BLaER1 (cell line): ENCODE measurements around the gene GNL1.

Experiments
- H3K27ac ChIP-seq: shearing (Covaris generic); formaldehyde crosslinking; 2 replicates; pipeline ENCODE4 v1.8.1; 2022
- H3K27me3 ChIP-seq: shearing (Covaris generic); formaldehyde crosslinking; 2 replicates; pipeline ENCODE4 v1.8.1; 2022
- H3K36me3 ChIP-seq: shearing (Covaris generic); formaldehyde crosslinking; 2 replicates; pipeline ENCODE4 v1.8.1; 2022
- H3K4me1 ChIP-seq: shearing (Covaris generic); formaldehyde crosslinking; 2 replicates; pipeline ENCODE4 v1.8.1; 2022
- H3K4me2 ChIP-seq: shearing (Covaris generic); formaldehyde crosslinking; 2 replicates; pipeline ENCODE4 v1.8.1; 2022
- H3K4me3 ChIP-seq: shearing (Covaris generic); formaldehyde crosslinking; 2 replicates; pipeline ENCODE4 v1.8.1; 2022
- H3K9ac ChIP-seq: shearing (Covaris generic); formaldehyde crosslinking; 2 replicates; pipeline ENCODE4 v1.8.1; 2022
- H3K9me3 ChIP-seq: shearing (Covaris generic); formaldehyde crosslinking; 2 replicates; pipeline ENCODE4 v1.8.1; 2022
- H4K20me1 ChIP-seq: shearing (Covaris generic); formaldehyde crosslinking; 2 replicates; pipeline ENCODE4 v1.8.1; 2022
- Cebpa-rat ChIP-seq: shearing (Covaris generic); IDR thresholded peaks from 2 replicates; pipeline ENCODE4 v1.8.1; 2022

GNL1 gene

GRCh38 chr6:30570740-30571074 lies 14.4 kb upstream of the GNL1 start:
- H3K9me3 ChIP-seq, result no peaks in the 10 kb centered on the region
- peak overlapping the region; percentile 91 for H3K27ac ChIP-seq
- H3K36me3 ChIP-seq, result peaks cover 30% of the 10 kb centered on the region
- H3K4me2 ChIP-seq, result peak overlapping the region; percentile 92
- H4K20me1 ChIP-seq, result peaks cover 43% of the 10 kb centered on the region
- no peaks in the 10 kb centered on the region for H3K27me3 ChIP-seq
- no peak for TF ChIP-seq Cebpa-rat
- H3K4me3 ChIP-seq, result peak overlapping the region; percentile 75
- peak overlapping the region; percentile 91 for H3K9ac ChIP-seq
- peaks cover 40% of the 10 kb centered on the region for H3K4me1 ChIP-seq

- H3K27me3 ChIP-seq, result no peaks in the 10 kb centered on the region
- H3K4me2 ChIP-seq, result peak overlapping the region; percentile 92
- H3K9me3 ChIP-seq, result no peaks in the 10 kb centered on the region
- peak overlapping the region; percentile 75 for H3K4me3 ChIP-seq
- peaks cover 40% of the 10 kb centered on the region for H3K4me1 ChIP-seq
- H3K27ac ChIP-seq, result no peak overlapping the region
- peaks cover 39% of the 10 kb centered on the region for H4K20me1 ChIP-seq
- peak overlapping the region; percentile 91 for H3K9ac ChIP-seq
- TF ChIP-seq Cebpa-rat, result no peak
- peaks cover 25% of the 10 kb centered on the region; the same call in 1 of the 2 replicates for H3K36me3 ChIP-seq
Observed at GRCh38 chr6:30570263-30570662, 14.0 kb upstream of the GNL1 start.

GRCh38 chr6:30568245-30568644 lies 12.0 kb upstream of the GNL1 start:
- H3K27me3 ChIP-seq, result no peaks in the 10 kb centered on the region
- H4K20me1 ChIP-seq, result peaks cover 23% of the 10 kb centered on the region
- H3K9me3 ChIP-seq, result no peaks in the 10 kb centered on the region
- TF ChIP-seq Cebpa-rat, result no peak
- H3K27ac ChIP-seq, result no peak overlapping the region
- no peak overlapping the region for H3K4me2 ChIP-seq
- H3K4me3 ChIP-seq, result no peak overlapping the region
- H3K4me1 ChIP-seq, result peaks cover 26% of the 10 kb centered on the region
- H3K9ac ChIP-seq, result no peak overlapping the region
- H3K36me3 ChIP-seq, result peaks cover 17% of the 10 kb centered on the region

- Histone ChIP-seq H3K27ac (no peak overlapping the region), H3K4me3 (no peak overlapping the region), H3K36me3 (peaks cover 35% of the 10 kb centered on the region), H3K4me2 (no peak overlapping the region), H3K9me3 (no peaks in the 10 kb centered on the region), H4K20me1 (peaks cover 28% of the 10 kb centered on the region; the same call in 1 of the 2 replicates), H3K4me1 (peaks cover 10% of the 10 kb centered on the region), H3K27me3 (no peaks in the 10 kb centered on the region), H3K9ac (no peak overlapping the region)
- no peak for TF ChIP-seq Cebpa-rat
Observed at GRCh38 chr6:30565772-30566171, 9.5 kb upstream of the GNL1 start.

GRCh38 chr6:30564114-30564513 lies 7.8 kb upstream of the GNL1 start:
- Histone ChIP-seq H4K20me1 (peaks cover 35% of the 10 kb centered on the region; the same call in 1 of the 2 replicates), H3K9me3 (no peaks in the 10 kb centered on the region), H3K4me3 (no peak overlapping the region), H3K9ac (no peak overlapping the region), H3K27ac (no peak overlapping the region), H3K27me3 (no peaks in the 10 kb centered on the region), H3K4me1 (peaks cover 10% of the 10 kb centered on the region), H3K4me2 (no peak overlapping the region), H3K36me3 (peaks cover 39% of the 10 kb centered on the region)
- TF ChIP-seq Cebpa-rat, result no peak

GRCh38 chr6:30562470-30563425 lies 6.5 kb upstream of the GNL1 start:
- Histone ChIP-seq H3K4me3 (no peak overlapping the region), H3K36me3 (peaks cover 39% of the 10 kb centered on the region), H3K9me3 (no peaks in the 10 kb centered on the region), H3K4me1 (peaks cover 24% of the 10 kb centered on the region), H3K9ac (no peak overlapping the region), H4K20me1 (peaks cover 46% of the 10 kb centered on the region; the same call in 1 of the 2 replicates), H3K27me3 (no peaks in the 10 kb centered on the region), H3K27ac (no peak overlapping the region), H3K4me2 (no peak overlapping the region)
- no peak for TF ChIP-seq Cebpa-rat

GRCh38 chr6:30560930-30561329 lies 4.6 kb upstream of the GNL1 start:
- Histone ChIP-seq H3K9me3 (no peaks in the 10 kb centered on the region), H3K4me1 (peaks cover 24% of the 10 kb centered on the region), H3K36me3 (peaks cover 39% of the 10 kb centered on the region), H3K27me3 (no peaks in the 10 kb centered on the region), H4K20me1 (peaks cover 48% of the 10 kb centered on the region; the same call in 1 of the 2 replicates), H3K27ac (no peak overlapping the region), H3K9ac (no peak overlapping the region), H3K4me3 (no peak overlapping the region), H3K4me2 (no peak overlapping the region)
- TF ChIP-seq Cebpa-rat, result no peak

- H3K27ac ChIP-seq, result peak overlapping the region; percentile 95
- H4K20me1 ChIP-seq, result peaks cover 55% of the 10 kb centered on the region; the same call in 1 of the 2 replicates
- H3K36me3 ChIP-seq, result peaks cover 43% of the 10 kb centered on the region
- no peaks in the 10 kb centered on the region for H3K9me3 ChIP-seq
- peak overlapping the region; percentile 90 for H3K4me2 ChIP-seq
- peak overlapping the region; percentile 85 for H3K4me3 ChIP-seq
- no peaks in the 10 kb centered on the region for H3K27me3 ChIP-seq
- peaks cover 38% of the 10 kb centered on the region for H3K4me1 ChIP-seq
- no peak for TF ChIP-seq Cebpa-rat
- H3K9ac ChIP-seq, result peak overlapping the region; percentile 90
Observed at GRCh38 chr6:30557683-30557981, 1.3 kb upstream of the GNL1 start.

GRCh38 chr6:30556906-30557682 lies 805 bp upstream of the GNL1 start, which contains the start of gene PRR3:
Gene PRR3 (plus strand): TSS chr6:30557295. CDS start chr6:30557345, 50 bp downstream.
- peak within 1 kb of the TSS; percentile 90 for H3K9ac ChIP-seq
- no peak for TF ChIP-seq Cebpa-rat
- peak within 1 kb of the TSS; percentile 95 for H3K27ac ChIP-seq
- peak within 1 kb of the TSS; percentile 85 for H3K4me3 ChIP-seq
- H3K9me3 ChIP-seq, result no peaks in the 10 kb centered on the region
- peaks cover 54% of the 10 kb centered on the region; the same call in 1 of the 2 replicates for H4K20me1 ChIP-seq
- H3K4me1 ChIP-seq, result peaks cover 38% of the 10 kb centered on the region
- H3K27me3 ChIP-seq, result no peaks in the 10 kb centered on the region
- peaks cover 43% of the 10 kb centered on the region for H3K36me3 ChIP-seq
- peak within 1 kb of the TSS; percentile 90 for H3K4me2 ChIP-seq

- Histone ChIP-seq H3K27me3 (no peaks in the 10 kb centered on the region), H3K9ac (peak overlapping the region; percentile 90), H3K4me1 (peaks cover 38% of the 10 kb centered on the region), H3K4me2 (peak overlapping the region; percentile 90), H4K20me1 (peaks cover 41% of the 10 kb centered on the region; the same call in 1 of the 2 replicates), H3K4me3 (peak overlapping the region; percentile 85), H3K36me3 (peaks cover 44% of the 10 kb centered on the region), H3K9me3 (no peaks in the 10 kb centered on the region), H3K27ac (peak overlapping the region; percentile 95)
- TF ChIP-seq Cebpa-rat, result no peak
Observed at GRCh38 chr6:30555816-30556065, 548 bp downstream of the GNL1 start.
